Measurements from ENCODE around the gene NAALADL1. TPM values are rescaled to one million over a fixed set of nuclear protein-coding genes. Genes with fewer than 3 reads are reported as not detected.

NAALADL1 gene
- total and polyA plus RNA-seq, 2 experiments from 2014 or later, result 11.1 to 13.7 TPM

GRCh38 chr11:65102142-65103095 is 44.1 kb upstream of the NAALADL1 start (continued):
- TF ChIP-seq ZNF462 (CRISPR knock-in tag; IDR thresholded peaks at IDR 0.05) (no peak), JUNB (IDR thresholded peaks at IDR 0.05; ENCODE audit: unreplicated experiment) (no peak), POLR2AphosphoS5 (IDR thresholded peaks at IDR 0.05; ENCODE audit: low read depth) (no peak), CREB1 (CRISPR knock-in tag; IDR thresholded peaks at IDR 0.05; ENCODE audit: low read depth) (no peak), STAT1 (IDR thresholded peaks at IDR 0.05; ENCODE audit: unreplicated experiment) (no peak), ZNF114 (CRISPR knock-in tag; IDR thresholded peaks at IDR 0.05) (no peak), EZH2phosphoT487 (IDR thresholded peaks at IDR 0.05; ENCODE audit: unreplicated experiment) (no peak), EZH2 (IDR thresholded peaks at IDR 0.05; ENCODE audit: low read depth, unreplicated experiment) (no peak)
